ENCODE measurements around the gene ASPM.

ASPM gene, protein sequence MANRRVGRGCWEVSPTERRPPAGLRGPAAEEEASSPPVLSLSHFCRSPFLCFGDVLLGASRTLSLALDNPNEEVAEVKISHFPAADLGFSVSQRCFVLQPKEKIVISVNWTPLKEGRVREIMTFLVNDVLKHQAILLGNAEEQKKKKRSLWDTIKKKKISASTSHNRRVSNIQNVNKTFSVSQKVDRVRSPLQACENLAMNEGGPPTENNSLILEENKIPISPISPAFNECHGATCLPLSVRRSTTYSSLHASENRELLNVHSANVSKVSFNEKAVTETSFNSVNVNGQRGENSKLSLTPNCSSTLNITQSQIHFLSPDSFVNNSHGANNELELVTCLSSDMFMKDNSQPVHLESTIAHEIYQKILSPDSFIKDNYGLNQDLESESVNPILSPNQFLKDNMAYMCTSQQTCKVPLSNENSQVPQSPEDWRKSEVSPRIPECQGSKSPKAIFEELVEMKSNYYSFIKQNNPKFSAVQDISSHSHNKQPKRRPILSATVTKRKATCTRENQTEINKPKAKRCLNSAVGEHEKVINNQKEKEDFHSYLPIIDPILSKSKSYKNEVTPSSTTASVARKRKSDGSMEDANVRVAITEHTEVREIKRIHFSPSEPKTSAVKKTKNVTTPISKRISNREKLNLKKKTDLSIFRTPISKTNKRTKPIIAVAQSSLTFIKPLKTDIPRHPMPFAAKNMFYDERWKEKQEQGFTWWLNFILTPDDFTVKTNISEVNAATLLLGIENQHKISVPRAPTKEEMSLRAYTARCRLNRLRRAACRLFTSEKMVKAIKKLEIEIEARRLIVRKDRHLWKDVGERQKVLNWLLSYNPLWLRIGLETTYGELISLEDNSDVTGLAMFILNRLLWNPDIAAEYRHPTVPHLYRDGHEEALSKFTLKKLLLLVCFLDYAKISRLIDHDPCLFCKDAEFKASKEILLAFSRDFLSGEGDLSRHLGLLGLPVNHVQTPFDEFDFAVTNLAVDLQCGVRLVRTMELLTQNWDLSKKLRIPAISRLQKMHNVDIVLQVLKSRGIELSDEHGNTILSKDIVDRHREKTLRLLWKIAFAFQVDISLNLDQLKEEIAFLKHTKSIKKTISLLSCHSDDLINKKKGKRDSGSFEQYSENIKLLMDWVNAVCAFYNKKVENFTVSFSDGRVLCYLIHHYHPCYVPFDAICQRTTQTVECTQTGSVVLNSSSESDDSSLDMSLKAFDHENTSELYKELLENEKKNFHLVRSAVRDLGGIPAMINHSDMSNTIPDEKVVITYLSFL (N-terminal part only)
- 2.9 to 9.6 reads per million in 2 donors for total RNA-seq

DNA sequence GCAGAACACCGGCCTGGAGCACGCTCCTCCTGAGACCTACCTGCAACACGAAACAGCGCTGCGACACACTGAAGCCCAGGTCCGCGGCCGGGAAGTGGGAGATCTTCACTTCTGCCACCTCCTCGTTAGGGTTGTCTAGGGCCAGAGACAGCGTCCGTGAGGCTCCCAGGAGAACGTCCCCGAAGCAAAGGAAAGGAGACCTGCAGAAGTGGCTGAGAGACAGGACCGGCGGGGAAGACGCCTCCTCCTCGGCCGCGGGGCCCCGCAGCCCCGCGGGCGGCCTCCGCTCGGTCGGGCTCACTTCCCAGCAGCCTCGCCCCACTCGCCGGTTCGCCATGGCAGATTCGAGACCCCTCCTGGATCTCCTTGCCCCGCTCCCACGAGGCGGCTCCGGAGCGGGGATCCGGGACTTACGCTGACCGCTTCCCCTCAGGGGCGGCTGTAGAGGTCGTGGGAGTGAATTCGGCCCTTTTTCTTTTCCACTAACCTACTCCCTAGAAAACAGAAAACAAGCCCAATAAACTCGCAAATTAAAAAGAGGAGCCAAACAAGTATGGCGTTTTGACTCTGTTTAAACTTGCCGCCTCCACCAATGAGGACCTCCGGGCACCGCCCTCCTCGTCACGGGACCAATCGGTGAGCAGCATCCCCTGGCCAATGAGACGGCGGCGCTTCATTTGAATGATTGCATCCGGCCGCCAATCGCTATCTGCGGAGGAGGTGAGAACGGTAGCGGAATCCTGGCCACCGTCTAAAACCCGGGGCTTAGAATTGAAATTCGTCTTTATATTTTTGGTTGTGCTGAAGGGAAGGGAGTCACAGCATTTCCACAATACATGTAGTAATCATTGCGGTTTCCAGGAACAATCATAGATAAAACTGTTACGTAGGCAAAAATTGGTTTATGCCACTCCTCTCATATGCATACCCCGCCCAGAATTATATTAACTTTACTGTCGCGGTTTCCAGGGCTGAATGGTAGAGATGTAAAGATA lies at the start of gene ASPM:
Gene ASPM (minus strand): TSS at position 569 of the 995 bp plus-strand sequence. CDS start 232 bp downstream, at position 337.
- DNase-seq, result peak; percentile 70

GRCh38 chr1:197195100-197195499 lies 48.6 kb upstream of the ASPM start:
- no peak for DNase-seq

DNA sequence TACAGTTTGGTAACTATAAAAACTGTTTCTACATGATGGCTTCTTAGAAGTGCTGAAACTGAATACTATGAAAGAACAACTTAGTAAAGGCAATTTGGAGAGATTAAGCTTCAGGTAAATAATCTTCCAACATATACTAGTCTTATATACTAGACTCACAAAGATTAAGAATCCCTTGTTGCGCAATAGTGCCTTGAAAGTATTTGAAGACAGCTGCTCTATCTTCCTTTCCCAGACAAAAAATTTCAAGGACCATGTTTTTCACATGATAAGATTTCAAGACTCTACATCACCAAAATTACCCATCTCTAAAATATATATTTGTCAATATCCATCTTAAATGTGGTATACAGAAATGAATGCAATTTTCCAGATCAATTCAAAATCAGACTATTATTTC lies 37.7 kb upstream of the ASPM start:
- no peak for DNase-seq

DNA sequence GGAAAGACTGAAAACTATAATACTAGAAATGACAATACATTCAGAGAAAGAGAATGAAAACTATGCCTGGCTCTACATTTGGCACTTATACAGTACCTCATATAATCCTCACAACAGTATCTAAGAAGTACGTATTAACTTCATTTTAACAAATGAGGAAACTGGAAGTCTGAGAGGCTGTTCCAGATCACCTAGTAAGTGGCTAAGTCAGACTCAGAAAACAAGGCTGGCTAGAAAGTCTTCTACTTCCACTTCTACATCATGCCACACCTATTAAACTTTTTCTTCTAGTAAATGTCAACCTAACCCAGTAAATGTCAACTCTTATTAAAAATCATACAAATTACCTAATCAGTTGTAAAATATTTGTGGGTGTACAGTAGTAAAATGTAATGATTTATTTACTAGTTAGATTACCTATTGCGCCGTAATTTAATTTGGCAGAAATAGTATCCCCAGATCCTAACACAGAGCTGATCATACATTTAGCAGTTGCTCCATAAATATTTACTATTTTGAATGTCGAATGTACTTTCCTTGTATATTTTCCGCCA lies 36.8 kb upstream of the ASPM start:
- no peak for DNase-seq

GRCh38 chr1:197182716-197183115 lies 36.2 kb upstream of the ASPM start:
- DNase-seq, result no peak

DNA sequence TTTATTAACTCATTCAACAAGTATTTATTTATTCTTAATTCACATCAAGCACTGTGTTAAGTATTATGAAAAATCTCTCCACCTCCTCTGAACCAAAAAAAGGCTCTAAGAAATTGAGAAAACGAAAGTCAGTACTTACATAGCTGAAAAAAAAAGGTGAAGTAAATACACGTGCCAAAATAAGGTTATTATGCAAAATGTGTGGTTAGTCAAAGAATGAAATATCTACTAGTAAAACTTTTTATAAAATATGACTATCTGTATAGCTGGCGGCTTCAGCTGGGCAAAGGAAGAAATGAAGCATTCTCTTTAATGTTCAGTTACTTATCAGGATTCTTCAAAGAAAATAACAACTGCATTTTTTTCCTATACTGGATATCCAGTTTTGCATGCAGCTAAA lies 35.5 kb upstream of the ASPM start:
- no peak for DNase-seq

DNA sequence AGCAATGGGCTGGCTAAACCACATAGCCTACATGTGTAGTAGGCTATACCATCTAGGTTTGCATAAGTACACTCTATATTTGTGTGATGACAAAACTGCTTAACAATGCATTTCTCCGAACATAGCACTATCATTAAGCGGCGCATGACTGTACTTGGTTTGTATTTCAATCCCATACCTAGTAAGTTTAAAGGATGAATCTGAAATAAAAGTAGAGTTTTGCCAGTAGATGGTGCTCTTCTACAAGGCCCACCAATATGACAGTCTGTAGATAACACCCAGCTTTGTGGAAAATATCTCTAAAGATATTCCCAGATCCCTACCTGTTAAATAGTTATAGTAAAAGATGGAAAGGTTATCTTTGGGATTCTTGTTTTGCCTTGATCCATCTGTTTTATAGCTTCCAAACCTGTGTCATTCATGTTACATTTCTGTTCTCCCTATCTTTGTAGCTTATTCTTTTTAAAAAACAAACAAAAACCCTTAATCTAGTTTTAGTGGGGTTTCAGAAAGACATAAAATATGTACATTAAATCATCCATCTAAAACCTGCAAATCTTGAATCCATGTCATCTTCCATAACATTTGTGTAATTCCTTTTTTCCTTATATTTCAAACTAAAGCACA lies 33.9 kb upstream of the ASPM start:
- no peak for DNase-seq

- DNase-seq, result no peak
Measured at GRCh38 chr1:197178998-197179397, 32.5 kb upstream of the ASPM start.

DNA sequence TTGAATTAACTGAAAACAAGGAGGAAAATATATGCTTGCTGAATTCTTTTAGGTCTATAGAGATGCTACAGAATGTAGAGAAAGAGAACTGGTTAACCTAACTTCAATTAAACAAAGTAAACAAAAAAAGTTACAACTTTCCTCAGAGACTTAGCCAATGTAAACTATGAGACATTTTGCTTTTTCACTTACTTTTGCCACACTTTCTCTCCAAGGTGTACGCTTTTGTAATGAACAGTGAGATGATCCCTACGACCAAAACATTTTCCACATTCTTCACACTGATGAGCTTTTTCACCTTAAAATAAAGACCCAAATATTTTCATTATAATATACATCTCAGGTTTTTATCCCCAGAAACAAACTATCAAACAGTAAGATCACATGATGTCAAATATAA lies 28.3 kb upstream of the ASPM start:
- DNase-seq, result no peak

DNA sequence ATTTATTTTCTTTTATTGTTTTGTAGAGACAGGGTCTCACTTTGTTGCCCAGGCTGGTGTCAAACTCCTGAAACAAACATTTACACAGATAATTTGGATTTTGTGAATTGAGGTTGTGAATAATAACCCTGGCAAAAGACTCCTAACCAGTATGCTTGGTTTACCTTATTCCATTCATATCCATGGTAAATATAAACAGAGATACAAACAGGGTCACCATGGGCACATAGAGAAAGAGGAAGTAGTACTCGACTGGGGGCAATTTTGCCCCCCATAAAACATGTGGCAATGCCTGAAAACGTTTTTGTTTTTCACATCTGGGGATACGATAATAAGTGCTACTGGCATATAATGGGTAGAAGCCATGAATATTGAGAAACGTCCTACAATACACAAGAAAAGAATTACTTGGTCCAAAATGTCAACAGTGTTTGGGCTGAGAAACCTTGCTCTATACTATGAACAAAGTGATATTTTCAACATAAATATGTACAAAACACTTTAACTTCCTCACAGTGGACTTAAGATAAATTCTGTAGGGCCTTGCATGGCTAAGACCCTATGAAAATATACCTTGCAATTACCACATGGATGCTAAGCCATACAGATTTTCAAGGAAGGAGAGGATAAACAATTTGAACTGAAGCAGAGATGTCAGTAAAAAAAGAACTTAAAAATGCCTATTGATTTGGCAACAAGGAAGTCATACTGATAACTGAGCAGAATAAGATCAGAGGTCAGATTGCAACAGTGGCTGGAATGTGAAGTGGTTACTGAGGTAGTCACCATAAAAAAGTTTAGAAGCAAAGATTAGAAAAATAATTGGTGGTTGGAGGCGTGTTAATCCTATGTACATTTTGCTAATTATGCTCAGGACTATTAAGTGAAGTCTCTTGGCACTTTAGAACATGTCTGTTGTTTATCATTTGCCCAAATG lies 27.4 kb upstream of the ASPM start:
- no peak for DNase-seq

- DNase-seq, result no peak
Measured at GRCh38 chr1:197171531-197171930, 25.1 kb upstream of the ASPM start.

DNA sequence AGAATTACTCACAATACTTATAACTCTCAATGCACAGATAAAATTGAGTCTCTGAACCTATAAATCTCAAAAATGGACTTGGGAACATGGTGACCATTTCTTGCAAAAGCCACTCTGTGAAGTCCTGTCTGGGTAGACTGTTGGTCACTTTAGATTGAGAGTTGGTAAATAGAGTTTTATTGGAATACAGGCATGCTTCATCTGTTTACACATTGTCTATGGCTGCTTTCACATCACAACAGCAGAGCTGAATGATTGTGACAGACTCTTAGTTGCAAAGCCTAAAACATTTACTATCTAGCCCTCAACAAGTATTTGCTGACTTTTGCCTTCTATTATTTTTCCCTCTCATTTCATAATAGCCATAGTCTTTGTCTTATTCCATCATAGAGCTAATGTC lies 24.1 kb upstream of the ASPM start:
- DNase-seq, result no peak

DNA sequence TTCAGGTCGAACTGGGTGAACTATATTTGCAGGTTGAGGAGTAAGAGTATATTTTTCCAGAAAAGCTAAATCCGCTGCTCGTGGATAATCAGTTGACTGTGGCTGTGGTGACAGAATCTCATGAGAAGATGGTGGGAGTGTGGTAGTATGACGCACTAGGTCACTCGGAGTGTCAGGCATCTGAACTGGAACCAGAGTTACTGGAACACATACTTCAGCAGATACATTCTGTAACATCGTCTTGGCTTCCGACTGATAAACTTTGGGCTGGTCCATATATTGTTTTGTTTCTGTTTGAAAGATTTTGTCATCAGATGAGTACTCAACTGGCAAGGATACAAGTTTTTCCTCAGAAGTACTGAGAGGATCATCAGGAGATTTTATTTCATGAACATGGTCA lies 13.0 kb upstream of the ASPM start:
- DNase-seq, result no peak

DNA sequence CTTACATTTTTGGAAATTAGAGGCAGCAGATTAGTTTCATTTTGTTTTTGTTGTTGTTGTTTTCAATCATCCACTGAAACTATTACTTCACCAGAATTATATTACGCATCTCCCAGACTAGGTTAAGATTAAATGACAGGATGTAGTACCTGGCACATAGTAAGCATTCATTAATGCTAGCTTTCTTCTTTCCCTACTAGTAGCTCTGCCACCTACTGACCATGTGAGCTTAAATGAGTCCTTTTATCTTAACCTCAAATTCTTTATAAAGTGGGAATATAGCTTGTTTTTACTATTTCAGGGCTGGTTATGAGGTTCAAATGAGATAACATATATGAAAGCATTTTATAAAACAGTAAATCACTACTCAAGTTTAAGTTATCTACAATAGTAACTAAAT lies 10.2 kb upstream of the ASPM start:
- no peak for DNase-seq

DNA sequence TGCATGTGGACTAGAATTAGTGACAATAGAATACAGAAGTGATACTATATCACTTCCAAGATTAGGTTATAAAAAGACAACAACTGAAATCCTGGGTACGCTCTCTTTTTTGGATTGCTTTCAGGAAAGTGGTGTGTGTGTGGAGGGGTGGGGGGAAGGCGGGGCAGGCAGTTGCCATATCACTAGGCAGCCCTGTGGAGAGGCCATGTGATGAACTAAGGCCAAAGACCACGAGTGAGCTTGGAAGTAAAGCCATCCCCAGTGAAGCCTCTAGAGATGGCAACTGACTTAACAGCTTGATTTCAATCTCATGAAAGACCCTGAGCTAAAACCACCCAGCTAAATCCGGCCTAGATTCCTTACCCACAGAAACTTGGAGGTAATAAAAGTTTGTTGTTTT lies 6.2 kb upstream of the ASPM start:
- DNase-seq, result no peak

GRCh38 chr1:197151185-197151584 lies 4.7 kb upstream of the ASPM start:
- DNase-seq, result no peak

DNA sequence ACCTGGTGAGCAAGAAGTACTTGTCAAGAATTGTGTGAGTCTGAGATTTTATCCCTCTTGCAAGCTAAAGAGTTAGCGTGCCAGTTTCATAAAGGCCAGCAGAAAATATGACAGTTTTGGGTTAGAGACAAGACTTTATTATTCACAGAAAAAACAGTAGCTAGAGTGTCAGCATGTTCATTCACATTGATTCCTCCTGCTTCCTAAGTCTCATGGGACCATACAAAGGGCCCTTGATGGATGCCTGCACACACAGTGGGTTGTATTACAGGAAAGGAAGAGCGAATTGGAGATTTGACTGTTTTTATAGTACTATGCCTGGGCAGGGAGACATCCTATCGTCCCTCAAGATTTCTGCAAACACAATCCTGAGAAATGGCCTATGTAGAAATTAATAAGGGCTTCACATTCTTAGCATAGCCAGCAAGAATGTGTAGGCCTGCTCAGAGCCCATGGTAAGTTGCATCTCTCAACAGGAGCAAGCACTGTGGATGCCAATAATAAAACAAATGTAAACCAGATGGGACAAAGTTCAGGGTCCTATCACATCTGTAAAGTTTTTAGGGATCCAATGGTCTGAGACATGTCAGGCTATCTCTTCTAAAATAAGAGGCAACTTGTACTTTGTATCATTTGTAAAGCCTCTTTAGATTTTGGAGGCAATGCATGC lies 4.0 kb upstream of the ASPM start:
- DNase-seq, result no peak

- no peak for DNase-seq
Measured at GRCh38 chr1:197149340-197149739, 2.9 kb upstream of the ASPM start.

DNA sequence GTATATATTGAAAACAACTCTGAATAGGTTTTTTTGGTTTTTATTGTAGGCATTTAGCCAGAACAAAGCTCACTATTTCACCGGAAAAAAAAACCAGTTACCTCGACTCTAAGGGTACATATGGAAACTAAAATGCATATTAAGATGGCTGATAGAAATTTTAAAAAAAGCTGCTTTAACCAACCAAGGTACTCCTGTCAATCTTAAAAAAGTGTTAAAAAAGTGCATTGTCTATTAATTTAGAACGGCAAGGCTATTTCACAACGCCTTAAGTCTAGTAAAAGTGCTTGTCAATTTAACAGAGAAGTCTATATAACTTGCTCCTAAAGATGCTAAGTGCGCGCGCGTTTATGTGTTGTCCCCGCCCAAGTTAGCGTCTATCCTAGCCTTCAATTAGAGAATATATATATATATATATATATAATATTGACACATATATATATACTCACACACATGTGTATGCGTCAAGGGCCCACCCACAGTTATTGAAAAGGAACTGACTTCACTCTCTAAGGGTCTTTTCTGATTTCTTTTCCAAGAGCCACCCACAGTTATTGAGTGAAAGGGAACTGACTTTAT lies 934 bp downstream of the ASPM start:
- DNase-seq, result no peak
